Mesendoderm (in vitro differentiated cells): ENCODE measurements around the gene RBM33.

Source experiments
- DNase-seq: peaks from one replicate; pipeline ENCODE4 v3.0.0; 2013
- H2AK5ac ChIP-seq: 2 replicates; pipeline ENCODE4 v1.6.1; 2013; ENCODE audit warnings: low read length, inconsistent platforms
- H2BK120ac ChIP-seq: 2 replicates; pipeline ENCODE4 v1.6.1; 2013; ENCODE audit warnings: low read depth, mild to moderate bottlenecking, low read length, moderate library complexity, mixed read lengths
- H2BK15ac ChIP-seq: replicated peaks from 2 replicates; pipeline ENCODE4 v1.6.1; 2013; ENCODE audit warnings: low read depth, mild to moderate bottlenecking, moderate library complexity
- H2BK5ac ChIP-seq: 2 replicates; pipeline ENCODE4 v1.6.1; 2013; ENCODE audit warnings: low read length, inconsistent platforms
- H3K18ac ChIP-seq: 2 replicates; pipeline ENCODE4 v1.6.1; 2013; ENCODE audit warnings: mild to moderate bottlenecking, low read length, mixed read lengths
- H3K23ac ChIP-seq: one replicate; pipeline ENCODE4 v1.6.1; 2013; ENCODE audit warnings: low read length
- H3K27ac ChIP-seq: 2 replicates; pipeline ENCODE4 v1.5.1; 2013; ENCODE audit warnings: low read depth, mild to moderate bottlenecking, inconsistent platforms, low read length, moderate library complexity
- H3K27me3 ChIP-seq: 2 replicates; pipeline ENCODE4 v1.6.1; 2013; ENCODE audit warnings: low read length, control low read depth, mild to moderate bottlenecking, inconsistent platforms; ENCODE audit not compliant: insufficient read depth, poor library complexity
- H3K36me3 ChIP-seq: 2 replicates; pipeline ENCODE4 v1.6.1; 2013; ENCODE audit warnings: low read length, inconsistent platforms; ENCODE audit not compliant: control insufficient read depth, insufficient read depth
- H3K4ac ChIP-seq: one replicate; pipeline ENCODE4 v1.6.1; 2013; ENCODE audit warnings: low read depth, mild to moderate bottlenecking, low read length, moderate library complexity
- H3K4me1 ChIP-seq: 2 replicates; pipeline ENCODE4 v1.6.1; 2013; ENCODE audit warnings: low read depth, low read length, inconsistent platforms; ENCODE audit not compliant: control insufficient read depth
- H3K4me2 ChIP-seq: 2 replicates; pipeline ENCODE4 v1.6.1; 2013; ENCODE audit warnings: low read length
- H3K4me3 ChIP-seq: 2 replicates; pipeline ENCODE4 v1.5.1; 2013; ENCODE audit warnings: mild to moderate bottlenecking, low read length
- H3K56ac ChIP-seq: one replicate; pipeline ENCODE4 v1.6.1; 2013; ENCODE audit warnings: low read length
- H3K79me1 ChIP-seq: 2 replicates; pipeline ENCODE4 v1.6.1; 2013; ENCODE audit warnings: low read length, inconsistent platforms
- H3K79me2 ChIP-seq: 2 replicates; pipeline ENCODE4 v1.6.1; 2013; ENCODE audit warnings: mild to moderate bottlenecking, low read length; ENCODE audit not compliant: control insufficient read depth, insufficient read depth
- H3K9ac ChIP-seq: 2 replicates; pipeline ENCODE4 v1.6.1; 2013; ENCODE audit warnings: low read length, inconsistent platforms
- H4K5ac ChIP-seq: one replicate; pipeline ENCODE4 v1.6.1; 2013; ENCODE audit warnings: low read length
- H4K8ac ChIP-seq: one replicate; pipeline ENCODE4 v1.6.1; 2013; ENCODE audit warnings: low read depth, mild to moderate bottlenecking, control low read depth, low read length, moderate library complexity
- WGBS: extraction: QIAGEN DNeasy Blood & Tissue Kit; methylation state at CpG from one replicate; pipeline ENCODE4 v1.1.7; 2013; ENCODE audit warnings: low lambda C conversion rate, missing lambda C conversion rate; ENCODE audit not compliant: insufficient coverage; ENCODE audit errors: extremely low coverage; 5-methylcytosine and 5-hydroxymethylcytosine counted together

The RBM33 gene

GRCh38 chr7:155765458-155765857, 121.0 kb downstream of the RBM33 start:
- Histone ChIP-seq H3K9ac (no peak overlapping the region), H4K8ac (no peak overlapping the region), H3K4ac (no peak overlapping the region), H2BK15ac (no peak overlapping the region), H3K4me2 (no peak overlapping the region), H3K79me2 (peaks cover 9% of the 10 kb centered on the region), H3K4me1 (peaks cover 2% of the 10 kb centered on the region), H3K18ac (no peak overlapping the region), H2AK5ac (no peak overlapping the region), H3K79me1 (peaks cover 22% of the 10 kb centered on the region), H3K27ac (no peak overlapping the region), H2BK120ac (no peak overlapping the region), H3K4me3 (no peak overlapping the region), H4K5ac (no peak overlapping the region), H3K56ac (no peak overlapping the region), H3K23ac (no peak overlapping the region), H3K36me3 (peaks cover 3% of the 10 kb centered on the region), H2BK5ac (no peak overlapping the region), H3K27me3 (no peaks in the 10 kb centered on the region)
- no peak for DNase-seq
- WGBS: no CpG with 5 or more reads among the region's 8 CpGs

- Histone ChIP-seq H3K18ac (no peak overlapping the region), H3K56ac (no peak overlapping the region), H3K4ac (no peak overlapping the region), H3K36me3 (peaks cover 3% of the 10 kb centered on the region), H3K79me2 (peaks cover 6% of the 10 kb centered on the region), H2BK120ac (no peak overlapping the region), H4K5ac (no peak overlapping the region), H3K23ac (no peak overlapping the region), H2BK15ac (no peak overlapping the region), H3K4me3 (no peak overlapping the region), H2AK5ac (no peak overlapping the region), H3K4me1 (peaks cover 2% of the 10 kb centered on the region), H3K27me3 (no peaks in the 10 kb centered on the region), H4K8ac (no peak overlapping the region), H3K79me1 (peaks cover 19% of the 10 kb centered on the region), H3K4me2 (no peak overlapping the region), H3K27ac (no peak overlapping the region), H3K9ac (no peak overlapping the region), H2BK5ac (no peak overlapping the region)
- WGBS: no CpG with 5 or more reads among the region's 12 CpGs
- DNase-seq: no peak
Measured at GRCh38 chr7:155766386-155766785, 121.9 kb downstream of the RBM33 start.

GRCh38 chr7:155766966-155767916, 122.8 kb downstream of the RBM33 start:
- Histone ChIP-seq H3K36me3 (peaks cover 3% of the 10 kb centered on the region), H2AK5ac (no peak overlapping the region), H2BK15ac (no peak overlapping the region), H3K4me1 (peaks cover 2% of the 10 kb centered on the region), H3K18ac (no peak overlapping the region), H4K8ac (no peak overlapping the region), H2BK5ac (no peak overlapping the region), H3K4me3 (no peak overlapping the region), H3K79me1 (peaks cover 18% of the 10 kb centered on the region), H3K27me3 (no peaks in the 10 kb centered on the region), H3K23ac (no peak overlapping the region), H3K56ac (no peak overlapping the region), H3K79me2 (peaks cover 6% of the 10 kb centered on the region), H3K4ac (no peak overlapping the region), H3K9ac (no peak overlapping the region), H3K4me2 (no peak overlapping the region), H3K27ac (no peak overlapping the region), H2BK120ac (no peak overlapping the region), H4K5ac (no peak overlapping the region)
- no peak for DNase-seq
- no CpG with 5 or more reads among the region's 12 CpGs for WGBS

- H3K56ac ChIP-seq: no peak overlapping the region
- no peak overlapping the region for H2BK5ac ChIP-seq
- H2BK15ac ChIP-seq: no peak overlapping the region
- peaks cover 3% of the 10 kb centered on the region for H3K36me3 ChIP-seq
- H3K9ac ChIP-seq: no peak overlapping the region
- H3K4ac ChIP-seq: no peak overlapping the region
- H3K4me3 ChIP-seq: no peak overlapping the region
- H3K4me1 ChIP-seq: no peaks in the 10 kb centered on the region
- no peak overlapping the region for H2BK120ac ChIP-seq
- H3K79me2 ChIP-seq: no peaks in the 10 kb centered on the region
- no peak overlapping the region for H3K23ac ChIP-seq
- DNase-seq: no peak
- H3K27me3 ChIP-seq: no peaks in the 10 kb centered on the region
- WGBS: no CpG with 5 or more reads among the region's 6 CpGs
- no peak overlapping the region for H3K27ac ChIP-seq
- no peak overlapping the region for H3K4me2 ChIP-seq
- peaks cover 7% of the 10 kb centered on the region for H3K79me1 ChIP-seq
- no peak overlapping the region for H2AK5ac ChIP-seq
- H4K5ac ChIP-seq: no peak overlapping the region
- no peak overlapping the region for H3K18ac ChIP-seq
- no peak overlapping the region for H4K8ac ChIP-seq
Measured at GRCh38 chr7:155769701-155770100, 125.2 kb downstream of the RBM33 start.

DNA sequence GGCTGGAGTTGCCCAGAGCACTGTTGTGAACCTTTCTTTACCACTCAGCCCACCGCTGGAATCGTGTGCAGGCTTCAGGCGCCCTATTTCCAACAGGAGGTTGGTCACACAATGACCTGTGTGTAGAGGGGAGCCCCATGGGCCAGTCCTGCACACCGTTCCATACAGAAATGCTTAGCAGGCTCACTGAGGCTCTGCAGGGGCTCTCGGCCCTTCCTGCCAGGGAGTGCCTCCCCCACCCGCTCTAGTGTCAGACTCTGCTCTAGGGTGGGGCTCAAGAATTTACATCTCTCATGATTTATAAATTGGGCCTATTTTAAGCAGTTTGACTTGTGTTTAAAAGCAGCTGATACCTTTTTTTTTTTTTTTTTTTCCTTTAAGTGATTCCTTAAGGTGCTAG, 125.8 kb downstream of the RBM33 start:
- Histone ChIP-seq H3K9ac (no peak overlapping the region), H3K4me2 (no peak overlapping the region), H3K23ac (no peak overlapping the region), H2AK5ac (no peak overlapping the region), H3K4me1 (no peaks in the 10 kb centered on the region), H3K4me3 (no peak overlapping the region), H2BK15ac (no peak overlapping the region), H3K4ac (no peak overlapping the region), H3K79me1 (peaks cover 7% of the 10 kb centered on the region), H2BK5ac (no peak overlapping the region), H3K18ac (no peak overlapping the region), H4K5ac (no peak overlapping the region), H3K27ac (no peak overlapping the region), H4K8ac (no peak overlapping the region), H3K36me3 (peaks cover 3% of the 10 kb centered on the region), H3K56ac (no peak overlapping the region), H3K27me3 (no peaks in the 10 kb centered on the region), H2BK120ac (no peak overlapping the region), H3K79me2 (no peaks in the 10 kb centered on the region)
- no CpG with 5 or more reads among the region's 6 CpGs for WGBS
- DNase-seq: no peak
